ENCODE data around the gene BCL2L13.
"Not testable (repeated sequence)": the region's sequence is repeated elsewhere in the genome, so short reads cannot be mapped to it uniquely, and the experiment has no call there.

- TF ChIP-seq CTCF (conservative IDR thresholded peaks at IDR 0.05 in 1 of 2, IDR thresholded peaks at IDR 0.05 in 1 of 2; ENCODE audit: extremely low read depth in 1 of 2, insufficient read depth in 1 of 2, low read depth in 1 of 2, low read length in 2 of 2); EZH2 (IDR thresholded peaks at IDR 0.05; ENCODE audit: borderline replicate concordance, low read length): not testable (repeated sequence)
Observed at GRCh38 chr22:17636850-17637249, 1.7 kb upstream of the BCL2L13 start.
